ENCODE data around the gene SLC7A5. TPM values are rescaled to one million over a fixed set of nuclear protein-coding genes. Genes with fewer than 3 reads are reported as not detected.

SLC7A5 gene
- total and polyA plus RNA-seq, 2 of the 4 experiments (the other 2 are of a cell fraction), result 11.3 to 101 TPM

DNA sequence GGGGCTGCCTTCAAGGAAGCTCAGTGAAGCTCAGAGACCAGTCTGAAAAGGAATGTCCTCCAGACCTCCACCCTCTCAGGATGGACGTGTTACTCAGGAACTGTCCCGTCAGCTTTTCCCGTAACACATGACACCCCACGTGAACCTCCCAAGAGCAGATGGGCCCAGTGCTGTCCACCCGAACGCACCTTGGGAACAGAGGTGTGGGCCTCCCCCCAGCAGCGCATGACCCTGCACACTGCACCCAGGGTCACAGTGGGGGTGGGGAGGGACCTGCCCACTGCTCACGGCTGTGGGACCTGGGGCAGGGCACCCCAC lies 21.9 kb downstream of the SLC7A5 start:
- Histone ChIP-seq H4K5ac (ENCODE audit: low read depth, low read length) (no peak overlapping the region), H3K79me1 (ENCODE audit: low read depth in 1 of 2, low read length in 2 of 2) (peaks cover 41 to 98% of the 10 kb centered on the region in 2 experiments), H3K36me3 (ENCODE audit: control insufficient read depth, insufficient read depth, low read length) (peaks cover 67% of the 10 kb centered on the region), H2AK5ac (ENCODE audit: low read depth, low read length) (no peak overlapping the region), H3K4me1 (ENCODE audit: control insufficient read depth, insufficient read depth, low read length) (peaks cover 5% of the 10 kb centered on the region), H3K56ac (ENCODE audit: extremely low read depth, insufficient read depth, low read length) (no peak overlapping the region), H3K9ac (ENCODE audit: low read depth, low read length) (no peak overlapping the region), H3K27me3 (ENCODE audit: control insufficient read depth, insufficient read depth, low read length) (no peaks in the 10 kb centered on the region), H4K91ac (ENCODE audit: insufficient read depth, low read depth, low read length) (no peak overlapping the region), H3K9me1 (ENCODE audit: insufficient read depth, low read length) (peaks cover 12% of the 10 kb centered on the region), H3K18ac (ENCODE audit: low read depth, low read length) (no peak overlapping the region), H2AK9ac (replicated peaks; ENCODE audit: low read depth, low read length, poor library complexity) (no peak overlapping the region), H3K4me2 (ENCODE audit: low read depth, low read length) (no peak overlapping the region), H4K8ac (ENCODE audit: low read depth in 2 of 2, low read length in 2 of 2) (no peak overlapping the region), H2BK15ac (ENCODE audit: low read depth, low read length) (no peak overlapping the region), H3K27ac (ENCODE audit: insufficient read depth, low read length) (no peak overlapping the region), H2BK120ac (ENCODE audit: low read depth, low read length) (no peak overlapping the region), H3K23ac (ENCODE audit: low read depth, low read length) (no peak overlapping the region), H3K4me3 (ENCODE audit: insufficient read depth, low read depth, low read length) (no peak overlapping the region), H3K9me3 (ENCODE audit: control insufficient read depth, insufficient read depth, low read length) (no peaks in the 10 kb centered on the region), H3K4ac (ENCODE audit: low read depth, low read length) (no peak overlapping the region), H2BK5ac (ENCODE audit: low read depth, low read length, poor library complexity, severe bottlenecking) (no peak overlapping the region), H2BK20ac (ENCODE audit: low read depth, low read length) (no peak overlapping the region), H2AFZ (replicated peaks; ENCODE audit: low read length, poor library complexity) (peak overlapping the region; percentile 8), H3K14ac (replicated peaks; ENCODE audit: low read depth, low read length) (no peak overlapping the region), H4K20me1 (ENCODE audit: insufficient read depth, low read length) (peaks cover 90% of the 10 kb centered on the region)
- DNase-seq (no peak), ATAC-seq (ENCODE audit: low read depth) (no peak)
- CTCF ChIA-PET, result interaction anchor here (0.5 to 0.8 kb wide), 3 partner anchors 24 to 937 kb away, joined by 3 to 4 read pairs (median 3); no protein-coding TSS in a partner anchor
- POLR2A ChIA-PET (ENCODE audit: unreplicated experiment), result no interaction called here
- no peak for TF ChIP-seq RCOR1 (IDR thresholded peaks at IDR 0.05; ENCODE audit: insufficient replicate concordance, low read length)
- 0 out of 2 replicates have a peak, but pooled peaks have one; percentile 4 for TF ChIP-seq MAFK (IDR thresholded peaks at IDR 0.05; ENCODE audit: low read depth, low read length)
- in situ Hi-C loops (cut with MboI; ENCODE audit: low sequenced_read_pairs) (no loop called here), dilution Hi-C loops (cut with HindIII; ENCODE audit: low sequenced_read_pairs, unreplicated experiment) (no loop called here), intact Hi-C loops (cut with micrococcal nuclease) (no loop called here)
- no TSS peak for BruUV-seq (replicated peaks)
- WGBS, 2 experiments (ENCODE audit: extremely low coverage in 2 of 2, insufficient read length in 1 of 2), result 100% methylated on average over 1 of the region's 8 CpGs; no CpG with 5 or more reads in 1 of the 2 experiments
